ENCODE measurements around the gene SANBR. TPM values are rescaled to one million over a fixed set of nuclear protein-coding genes. Genes with fewer than 3 reads are reported as not detected.
"Not testable (repeated sequence)": the region's sequence is repeated elsewhere in the genome, so short reads cannot be mapped to it uniquely, and the experiment has no call there.

Gene SANBR
- total and polyA plus RNA-seq, 4 donors, result 2.8 to 17.7 (median 8.2) TPM

GRCh38 chr2:61021228-61021660 is 44.4 kb upstream of the SANBR start:
- WGBS, 2 donors, result 86 to 88% methylated on average over 6 of the region's 6 CpGs
- no peak for ATAC-seq (ENCODE audit: low FRiP score)
- H3K27me3 ChIP-seq (ENCODE audit: control insufficient read depth in 1 of 2, insufficient read depth in 2 of 2, low read length in 1 of 2), result no peaks in the 10 kb centered on the region
- H3K4me1 ChIP-seq (ENCODE audit: control insufficient read depth in 1 of 2, insufficient read depth in 2 of 2, low read length in 2 of 2), result peaks cover 0 to 2% of the 10 kb centered on the region in 2 donors
- H3K4me3 ChIP-seq (ENCODE audit: low read length in 2 of 2), result no peak overlapping the region
- H3K9me3 ChIP-seq (ENCODE audit: control insufficient read depth, low read length), result no peaks in the 10 kb centered on the region
- intact Hi-C loops (cut with DNase I), result no loop called here
- no peak for DNase-seq
- H3K27ac ChIP-seq (ENCODE audit: low read depth in 1 of 2, low read length in 2 of 2), result no peak overlapping the region
- H3K36me3 ChIP-seq (ENCODE audit: control insufficient read depth in 1 of 2, insufficient read depth in 2 of 2, low read length in 1 of 2), result no peaks in the 10 kb centered on the region

- 83 to 92% methylated on average over 4 of the region's 4 CpGs for WGBS, 2 donors
- Histone ChIP-seq H3K27me3 (ENCODE audit: control insufficient read depth in 1 of 2, insufficient read depth in 2 of 2, low read length in 1 of 2) (no peaks in the 10 kb centered on the region), H3K4me3 (ENCODE audit: low read length in 2 of 2) (no peak overlapping the region), H3K4me1 (ENCODE audit: control insufficient read depth in 1 of 2, insufficient read depth in 2 of 2, low read length in 2 of 2) (peaks cover 0 to 2% of the 10 kb centered on the region in 2 donors), H3K36me3 (ENCODE audit: control insufficient read depth in 1 of 2, insufficient read depth in 2 of 2, low read length in 1 of 2) (no peaks in the 10 kb centered on the region), H3K9me3 (ENCODE audit: control insufficient read depth, low read length) (no peaks in the 10 kb centered on the region), H3K27ac (ENCODE audit: low read depth in 1 of 2, low read length in 2 of 2) (no peak overlapping the region)
- intact Hi-C loops (cut with DNase I), result no loop called here
- no peak for ATAC-seq (ENCODE audit: low FRiP score)
- DNase-seq, result no peak
Measured at GRCh38 chr2:61023670-61024069, 42.0 kb upstream of the SANBR start.

GRCh38 chr2:61029533-61029932 is 36.1 kb upstream of the SANBR start:
- Histone ChIP-seq H3K36me3 (ENCODE audit: control insufficient read depth in 1 of 2, insufficient read depth in 2 of 2, low read length in 1 of 2) (peaks cover 2 to 7% of the 10 kb centered on the region in 2 donors), H3K4me1 (ENCODE audit: control insufficient read depth in 1 of 2, insufficient read depth in 2 of 2, low read length in 2 of 2) (no peaks in the 10 kb centered on the region), H3K4me3 (ENCODE audit: low read length in 2 of 2) (no peak overlapping the region), H3K27ac (ENCODE audit: low read depth in 1 of 2, low read length in 2 of 2) (no peak overlapping the region), H3K9me3 (ENCODE audit: control insufficient read depth, low read length) (no peaks in the 10 kb centered on the region), H3K27me3 (ENCODE audit: control insufficient read depth in 1 of 2, insufficient read depth in 2 of 2, low read length in 1 of 2) (no peaks in the 10 kb centered on the region)
- 96 to 97% methylated on average over 3 of the region's 3 CpGs for WGBS, 2 donors
- ATAC-seq (ENCODE audit: low FRiP score), result no peak
- no peak for DNase-seq
- intact Hi-C loops (cut with DNase I), result no loop called here

- H3K9me3 ChIP-seq (ENCODE audit: control insufficient read depth, low read length); DNase-seq; H3K4me3 ChIP-seq (ENCODE audit: low read length in 2 of 2); H3K4me1 ChIP-seq (ENCODE audit: control insufficient read depth in 1 of 2, insufficient read depth in 2 of 2, low read length in 2 of 2); H3K27me3 ChIP-seq (ENCODE audit: control insufficient read depth in 1 of 2, insufficient read depth in 2 of 2, low read length in 1 of 2); H3K27ac ChIP-seq (ENCODE audit: low read depth in 1 of 2, low read length in 2 of 2); intact Hi-C loops (cut with DNase I); ATAC-seq (ENCODE audit: low FRiP score): not testable (repeated sequence)
- WGBS, 2 donors, result 97 to 98% methylated on average over 9 of the region's 9 CpGs
- peaks cover 2 to 11% of the 10 kb centered on the region in 2 donors for H3K36me3 ChIP-seq (ENCODE audit: control insufficient read depth in 1 of 2, insufficient read depth in 2 of 2, low read length in 1 of 2)
Measured at GRCh38 chr2:61034592-61034991, 31.1 kb upstream of the SANBR start.

- H3K27me3 ChIP-seq (ENCODE audit: control insufficient read depth in 1 of 2, insufficient read depth in 2 of 2, low read length in 1 of 2); H3K9me3 ChIP-seq (ENCODE audit: control insufficient read depth, low read length); ATAC-seq (ENCODE audit: low FRiP score); intact Hi-C loops (cut with DNase I); H3K4me3 ChIP-seq (ENCODE audit: low read length in 2 of 2); DNase-seq; H3K4me1 ChIP-seq (ENCODE audit: control insufficient read depth in 1 of 2, insufficient read depth in 2 of 2, low read length in 2 of 2); H3K27ac ChIP-seq (ENCODE audit: low read depth in 1 of 2, low read length in 2 of 2); H3K36me3 ChIP-seq (ENCODE audit: control insufficient read depth in 1 of 2, insufficient read depth in 2 of 2, low read length in 1 of 2): not testable (repeated sequence)
- WGBS, 2 donors, result 97 to 100% methylated on average over 2 of the region's 2 CpGs
Measured at GRCh38 chr2:61036643-61037042, 29.0 kb upstream of the SANBR start.

- Histone ChIP-seq H3K9me3 (ENCODE audit: control insufficient read depth, low read length) (no peaks in the 10 kb centered on the region), H3K4me3 (ENCODE audit: low read length in 2 of 2) (no peak overlapping the region), H3K27me3 (ENCODE audit: control insufficient read depth in 1 of 2, insufficient read depth in 2 of 2, low read length in 1 of 2) (no peaks in the 10 kb centered on the region), H3K36me3 (ENCODE audit: control insufficient read depth in 1 of 2, insufficient read depth in 2 of 2, low read length in 1 of 2) (no peaks in the 10 kb centered on the region), H3K27ac (ENCODE audit: low read depth in 1 of 2, low read length in 2 of 2) (no peak overlapping the region), H3K4me1 (ENCODE audit: control insufficient read depth in 1 of 2, insufficient read depth in 2 of 2, low read length in 2 of 2) (peaks cover 0 to 5% of the 10 kb centered on the region in 2 donors)
- 63% methylated on average over 3 of the region's 3 CpGs for WGBS, 2 donors
- intact Hi-C loops (cut with DNase I), result no loop called here
- no peak for ATAC-seq (ENCODE audit: low FRiP score)
- DNase-seq, result no peak
Measured at GRCh38 chr2:61042807-61043206, 22.9 kb upstream of the SANBR start.

DNA sequence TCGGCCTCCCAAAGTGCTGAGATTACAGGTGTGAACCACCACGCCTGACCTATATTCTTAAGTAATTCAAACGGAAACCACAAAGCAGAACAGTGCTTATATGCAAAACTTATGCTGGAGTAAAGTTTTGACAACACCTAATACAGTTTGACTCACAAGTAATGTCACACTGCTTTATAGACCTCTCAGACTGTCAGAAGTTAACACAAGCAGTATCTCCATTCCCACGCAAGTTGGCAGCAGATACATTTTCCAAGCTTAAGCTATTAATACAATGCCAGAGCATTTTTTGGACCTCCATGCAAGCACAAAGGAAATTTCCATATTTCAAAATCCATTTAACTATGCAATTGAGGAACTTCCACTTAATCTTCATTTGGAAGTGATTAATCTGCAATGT is 21.0 kb upstream of the SANBR start:
- peak; percentile 50 for ATAC-seq (ENCODE audit: low FRiP score)
- WGBS, 2 donors, result 56 to 60% methylated on average over 4 of the region's 4 CpGs

GRCh38 chr2:61045226-61045625 is 20.4 kb upstream of the SANBR start:
- WGBS, 2 donors, result 48 to 54% methylated on average over 2 of the region's 2 CpGs
- no peak for ATAC-seq (ENCODE audit: low FRiP score)

More for the DNA sequence above, 21.0 kb upstream of the SANBR start:
- H3K9me3 ChIP-seq (ENCODE audit: control insufficient read depth, low read length), result no peaks in the 10 kb centered on the region
- no peak overlapping the region for H3K4me3 ChIP-seq (ENCODE audit: low read length in 2 of 2)
- H3K4me1 ChIP-seq (ENCODE audit: control insufficient read depth in 1 of 2, insufficient read depth in 2 of 2, low read length in 2 of 2), result peaks cover 0 to 5% of the 10 kb centered on the region in 2 donors
- DNase-seq, result no peak
- H3K36me3 ChIP-seq (ENCODE audit: control insufficient read depth in 1 of 2, insufficient read depth in 2 of 2, low read length in 1 of 2), result peaks cover 0 to 3% of the 10 kb centered on the region in 2 donors
- intact Hi-C loops (cut with DNase I), result no loop called here
- no peak overlapping the region for H3K27ac ChIP-seq (ENCODE audit: low read depth in 1 of 2, low read length in 2 of 2)
- H3K27me3 ChIP-seq (ENCODE audit: control insufficient read depth in 1 of 2, insufficient read depth in 2 of 2, low read length in 1 of 2), result no peaks in the 10 kb centered on the region

DNA sequence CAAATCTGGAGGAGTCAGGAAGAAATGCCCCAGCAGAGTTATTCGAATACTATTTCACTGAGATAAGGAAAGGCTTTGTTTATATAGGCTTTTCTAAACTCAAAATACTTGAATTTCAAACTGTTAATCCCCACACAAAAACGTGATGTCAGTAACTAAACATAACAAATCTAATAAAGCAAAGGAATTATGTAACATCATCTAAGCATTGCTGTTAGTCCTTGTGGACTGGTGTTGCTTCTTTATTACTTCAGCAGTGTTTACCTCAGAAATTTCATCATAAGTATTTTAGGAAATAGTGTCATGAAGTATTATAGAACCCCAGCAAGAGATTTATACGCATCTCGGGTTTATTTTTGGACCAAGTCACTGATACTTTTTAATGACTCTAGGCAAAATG is 19.7 kb upstream of the SANBR start:
- Histone ChIP-seq H3K4me3 (ENCODE audit: low read length in 2 of 2) (no peak overlapping the region), H3K4me1 (ENCODE audit: control insufficient read depth in 1 of 2, insufficient read depth in 2 of 2, low read length in 2 of 2) (peaks cover 0 to 5% of the 10 kb centered on the region in 2 donors), H3K27me3 (ENCODE audit: control insufficient read depth in 1 of 2, insufficient read depth in 2 of 2, low read length in 1 of 2) (no peaks in the 10 kb centered on the region), H3K27ac (ENCODE audit: low read depth in 1 of 2, low read length in 2 of 2) (no peak overlapping the region), H3K9me3 (ENCODE audit: control insufficient read depth, low read length) (no peaks in the 10 kb centered on the region), H3K36me3 (ENCODE audit: control insufficient read depth in 1 of 2, insufficient read depth in 2 of 2, low read length in 1 of 2) (peaks cover 0 to 3% of the 10 kb centered on the region in 2 donors)
- DNase-seq, result no peak
- peak; percentile 46 for ATAC-seq (ENCODE audit: low FRiP score)
- WGBS, 2 donors, result 3 to 8% methylated on average over 4 of the region's 4 CpGs
- intact Hi-C loops (cut with DNase I), result no loop called here

More at GRCh38 chr2:61045226-61045625, 20.4 kb upstream of the SANBR start:
- peaks cover 0 to 5% of the 10 kb centered on the region in 2 donors for H3K4me1 ChIP-seq (ENCODE audit: control insufficient read depth in 1 of 2, insufficient read depth in 2 of 2, low read length in 2 of 2)
- intact Hi-C loops (cut with DNase I), result no loop called here
- no peaks in the 10 kb centered on the region for H3K9me3 ChIP-seq (ENCODE audit: control insufficient read depth, low read length)
- H3K27ac ChIP-seq (ENCODE audit: low read depth in 1 of 2, low read length in 2 of 2), result no peak overlapping the region
- H3K4me3 ChIP-seq (ENCODE audit: low read length in 2 of 2), result no peak overlapping the region
- H3K36me3 ChIP-seq (ENCODE audit: control insufficient read depth in 1 of 2, insufficient read depth in 2 of 2, low read length in 1 of 2), result peaks cover 0 to 3% of the 10 kb centered on the region in 2 donors
- no peak for DNase-seq
- no peaks in the 10 kb centered on the region for H3K27me3 ChIP-seq (ENCODE audit: control insufficient read depth in 1 of 2, insufficient read depth in 2 of 2, low read length in 1 of 2)
